ENCODE data around the gene SPRYD3.
A peak's percentile ranks its signal among the peaks of the same experiment; 100 is the strongest.
"Not testable (repeated sequence)": the region's sequence is repeated elsewhere in the genome, so short reads cannot be mapped to it uniquely, and the experiment has no call there.

Gene SPRYD3

GRCh38 chr12:53031616-53032015, 47.6 kb downstream of the SPRYD3 start:
- Histone ChIP-seq H3K4me3 (ENCODE audit: severe bottlenecking) (no peak overlapping the region), H3K27ac (ENCODE audit: poor library complexity, severe bottlenecking) (no peak overlapping the region), H3K27me3 (ENCODE audit: insufficient read depth, poor library complexity, severe bottlenecking) (no peaks in the 10 kb centered on the region), H3K9me3 (ENCODE audit: severe bottlenecking) (no peaks in the 10 kb centered on the region), H3K36me3 (ENCODE audit: low read depth) (peaks cover 96% of the 10 kb centered on the region), H3K4me1 (ENCODE audit: insufficient read depth, poor library complexity, severe bottlenecking) (no peaks in the 10 kb centered on the region)
- ATAC-seq (ENCODE audit: low read depth) = peak; percentile 48; the same call in 1 of the 3 replicates
- DNase-seq (ENCODE audit: low spot score) = no peak
- TF ChIP-seq CTCF (IDR thresholded peaks at IDR 0.05; ENCODE audit: poor library complexity, severe bottlenecking) = peak; percentile 7

GRCh38 chr12:53027014-53027413, 52.2 kb downstream of the SPRYD3 start:
- peaks cover 96% of the 10 kb centered on the region for H3K36me3 ChIP-seq (ENCODE audit: low read depth)
- not testable (repeated sequence) for H3K9me3 ChIP-seq (ENCODE audit: severe bottlenecking); H3K27me3 ChIP-seq (ENCODE audit: insufficient read depth, poor library complexity, severe bottlenecking); H3K4me1 ChIP-seq (ENCODE audit: insufficient read depth, poor library complexity, severe bottlenecking); H3K4me3 ChIP-seq (ENCODE audit: severe bottlenecking); DNase-seq (ENCODE audit: low spot score); ATAC-seq (ENCODE audit: low read depth); H3K27ac ChIP-seq (ENCODE audit: poor library complexity, severe bottlenecking)

- no peak overlapping the region for H3K27ac ChIP-seq (ENCODE audit: poor library complexity, severe bottlenecking)
- DNase-seq (ENCODE audit: low spot score) = no peak
- H3K27me3 ChIP-seq (ENCODE audit: insufficient read depth, poor library complexity, severe bottlenecking) = no peaks in the 10 kb centered on the region
- no peak overlapping the region for H3K4me3 ChIP-seq (ENCODE audit: severe bottlenecking)
- no peak for ATAC-seq (ENCODE audit: low read depth)
- H3K9me3 ChIP-seq (ENCODE audit: severe bottlenecking) = no peaks in the 10 kb centered on the region
- H3K4me1 ChIP-seq (ENCODE audit: insufficient read depth, poor library complexity, severe bottlenecking) = no peaks in the 10 kb centered on the region
- H3K36me3 ChIP-seq (ENCODE audit: low read depth) = peaks cover 96% of the 10 kb centered on the region
- TF ChIP-seq CTCF (IDR thresholded peaks at IDR 0.05; ENCODE audit: poor library complexity, severe bottlenecking) = no peak
Measured at GRCh38 chr12:53025250-53025649, 53.9 kb downstream of the SPRYD3 start.

GRCh38 chr12:53014709-53015108, 64.5 kb downstream of the SPRYD3 start:
- no peaks in the 10 kb centered on the region for H3K27me3 ChIP-seq (ENCODE audit: insufficient read depth, poor library complexity, severe bottlenecking)
- no peak for DNase-seq (ENCODE audit: low spot score)
- ATAC-seq (ENCODE audit: low read depth) = no peak
- no peaks in the 10 kb centered on the region for H3K9me3 ChIP-seq (ENCODE audit: severe bottlenecking)
- peaks cover 96% of the 10 kb centered on the region for H3K36me3 ChIP-seq (ENCODE audit: low read depth)
- TF ChIP-seq CTCF (IDR thresholded peaks at IDR 0.05; ENCODE audit: poor library complexity, severe bottlenecking) = no peak
- H3K4me3 ChIP-seq (ENCODE audit: severe bottlenecking) = no peak overlapping the region
- H3K27ac ChIP-seq (ENCODE audit: poor library complexity, severe bottlenecking) = no peak overlapping the region
- H3K4me1 ChIP-seq (ENCODE audit: insufficient read depth, poor library complexity, severe bottlenecking) = peaks cover 1% of the 10 kb centered on the region
